HG03039 (cell line): ENCODE measurements around the gene SGO2.

Experiments
- ATAC-seq: cut with Tn5 transposase; IDR thresholded peaks from one replicate; pipeline ENCODE4 v1.9.1; 2021; ENCODE audit warnings: mild to moderate bottlenecking, moderate library complexity; ENCODE audit not compliant: unreplicated experiment

The SGO2 gene, protein sequence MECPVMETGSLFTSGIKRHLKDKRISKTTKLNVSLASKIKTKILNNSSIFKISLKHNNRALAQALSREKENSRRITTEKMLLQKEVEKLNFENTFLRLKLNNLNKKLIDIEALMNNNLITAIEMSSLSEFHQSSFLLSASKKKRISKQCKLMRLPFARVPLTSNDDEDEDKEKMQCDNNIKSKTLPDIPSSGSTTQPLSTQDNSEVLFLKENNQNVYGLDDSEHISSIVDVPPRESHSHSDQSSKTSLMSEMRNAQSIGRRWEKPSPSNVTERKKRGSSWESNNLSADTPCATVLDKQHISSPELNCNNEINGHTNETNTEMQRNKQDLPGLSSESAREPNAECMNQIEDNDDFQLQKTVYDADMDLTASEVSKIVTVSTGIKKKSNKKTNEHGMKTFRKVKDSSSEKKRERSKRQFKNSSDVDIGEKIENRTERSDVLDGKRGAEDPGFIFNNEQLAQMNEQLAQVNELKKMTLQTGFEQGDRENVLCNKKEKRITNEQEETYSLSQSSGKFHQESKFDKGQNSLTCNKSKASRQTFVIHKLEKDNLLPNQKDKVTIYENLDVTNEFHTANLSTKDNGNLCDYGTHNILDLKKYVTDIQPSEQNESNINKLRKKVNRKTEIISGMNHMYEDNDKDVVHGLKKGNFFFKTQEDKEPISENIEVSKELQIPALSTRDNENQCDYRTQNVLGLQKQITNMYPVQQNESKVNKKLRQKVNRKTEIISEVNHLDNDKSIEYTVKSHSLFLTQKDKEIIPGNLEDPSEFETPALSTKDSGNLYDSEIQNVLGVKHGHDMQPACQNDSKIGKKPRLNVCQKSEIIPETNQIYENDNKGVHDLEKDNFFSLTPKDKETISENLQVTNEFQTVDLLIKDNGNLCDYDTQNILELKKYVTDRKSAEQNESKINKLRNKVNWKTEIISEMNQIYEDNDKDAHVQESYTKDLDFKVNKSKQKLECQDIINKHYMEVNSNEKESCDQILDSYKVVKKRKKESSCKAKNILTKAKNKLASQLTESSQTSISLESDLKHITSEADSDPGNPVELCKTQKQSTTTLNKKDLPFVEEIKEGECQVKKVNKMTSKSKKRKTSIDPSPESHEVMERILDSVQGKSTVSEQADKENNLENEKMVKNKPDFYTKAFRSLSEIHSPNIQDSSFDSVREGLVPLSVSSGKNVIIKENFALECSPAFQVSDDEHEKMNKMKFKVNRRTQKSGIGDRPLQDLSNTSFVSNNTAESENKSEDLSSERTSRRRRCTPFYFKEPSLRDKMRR

DNA sequence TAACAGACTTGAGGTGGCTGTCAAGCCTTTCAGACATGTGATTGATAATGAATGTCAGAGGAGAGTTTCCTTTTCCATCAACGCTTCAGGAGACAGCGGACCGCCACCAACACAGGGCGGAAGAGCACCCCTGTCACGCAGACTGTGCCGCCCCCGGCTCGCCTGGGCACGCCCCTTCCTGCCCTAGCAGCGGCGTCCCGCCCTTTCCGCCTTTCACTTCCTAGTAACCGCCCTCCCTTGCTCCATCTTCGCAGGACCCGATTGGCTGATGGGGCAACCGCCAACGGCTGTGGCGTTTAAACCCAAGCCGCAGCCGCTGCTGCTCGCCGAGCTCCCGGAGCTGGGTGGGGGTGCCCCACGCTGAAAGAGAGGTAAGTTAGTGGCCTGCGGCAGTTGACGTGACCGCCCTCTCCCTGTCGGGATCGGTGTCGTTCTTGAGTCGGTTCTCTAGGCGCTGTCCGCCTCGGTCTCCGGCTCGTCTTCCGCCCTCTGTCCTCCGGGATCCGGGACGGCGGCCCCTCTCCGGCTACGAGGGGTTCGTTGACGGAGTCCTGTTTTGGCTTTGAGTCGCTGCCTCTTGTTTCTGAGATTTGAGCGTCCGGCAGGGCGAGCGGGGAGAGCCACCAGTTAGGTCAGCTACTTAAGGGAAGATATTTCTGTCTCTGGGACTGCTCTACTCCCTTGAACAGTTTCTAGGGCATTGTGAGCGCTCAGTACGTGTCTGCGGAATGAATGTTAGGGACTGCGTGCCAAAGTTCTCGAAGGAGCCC, at the start of gene SGO2:
SGO2 (plus strand) TSS at position 326 of the 770 bp plus-strand sequence. CDS start 6,769 bp downstream, outside the sequence.
- peak; percentile 100 for ATAC-seq

DNA sequence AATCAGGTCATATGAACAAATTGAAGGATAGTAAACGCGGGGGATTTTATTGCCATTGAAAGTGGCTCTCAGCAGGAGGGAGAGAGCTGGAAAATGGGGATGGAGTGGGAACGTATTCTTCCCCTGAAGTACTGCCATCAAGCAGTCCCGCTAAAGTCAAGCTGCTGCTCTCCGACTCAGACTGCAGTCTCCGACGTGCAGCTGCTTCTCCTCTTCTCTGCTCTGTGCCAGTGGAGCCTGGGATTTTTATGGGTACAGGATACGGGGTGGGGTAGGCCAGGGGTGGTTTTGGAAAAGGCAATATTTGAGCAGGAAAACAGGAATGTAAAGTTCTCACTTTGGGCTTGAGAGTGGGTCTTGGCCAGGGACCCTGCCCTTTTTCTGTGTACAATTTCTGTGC, 49.2 kb upstream of the SGO2 start:
- no peak for ATAC-seq

DNA sequence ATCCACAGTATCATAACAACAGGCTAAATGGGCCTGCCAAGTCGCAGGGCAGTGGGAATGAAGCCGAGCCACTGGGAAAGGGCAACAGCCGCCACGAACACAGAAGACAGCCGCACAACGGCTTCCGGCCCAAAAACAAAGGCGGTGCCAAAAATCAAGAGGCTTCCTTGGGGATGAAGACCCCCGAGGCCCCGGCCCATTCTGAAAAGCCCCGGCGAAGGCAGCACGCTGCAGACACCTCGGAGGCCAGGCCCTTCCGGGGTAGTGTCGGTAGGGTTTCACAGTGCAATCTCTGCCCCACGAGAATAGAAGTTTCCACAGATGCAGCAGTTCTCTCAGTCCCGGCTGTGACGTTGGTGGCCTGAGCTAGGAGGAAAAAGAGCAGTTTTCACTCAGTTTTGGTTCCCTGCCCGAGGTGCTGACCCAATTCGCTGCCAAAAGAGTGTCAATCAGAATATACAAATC, 48.3 kb upstream of the SGO2 start:
- no peak for ATAC-seq

DNA sequence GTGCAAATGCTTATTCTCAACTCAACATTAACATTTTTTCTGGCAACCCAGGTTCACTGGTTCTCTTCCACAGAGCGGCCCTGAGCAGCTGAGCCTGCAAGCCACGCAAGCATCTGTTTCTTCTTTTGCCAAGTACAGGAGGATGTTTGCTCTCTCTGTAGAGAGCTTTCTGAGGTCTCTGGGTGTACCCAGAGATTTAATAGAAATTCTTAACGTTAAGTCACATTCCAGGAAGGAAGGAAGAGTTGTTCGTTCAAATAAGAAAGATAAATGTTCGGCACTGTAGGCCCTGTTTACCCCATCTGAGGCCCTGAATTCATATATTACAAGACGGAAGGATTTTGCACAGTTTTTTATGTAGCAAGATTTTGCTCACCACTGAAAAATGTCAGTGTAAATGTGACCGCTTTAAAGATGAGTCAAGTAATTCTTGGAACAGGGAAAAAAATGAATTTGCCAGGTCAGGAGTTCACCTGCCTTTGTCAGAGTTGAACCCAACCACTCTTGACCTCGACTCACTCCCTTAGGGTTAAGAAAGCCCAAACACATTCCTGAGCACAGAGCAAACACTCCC, 46.2 kb upstream of the SGO2 start:
- ATAC-seq: no peak

DNA sequence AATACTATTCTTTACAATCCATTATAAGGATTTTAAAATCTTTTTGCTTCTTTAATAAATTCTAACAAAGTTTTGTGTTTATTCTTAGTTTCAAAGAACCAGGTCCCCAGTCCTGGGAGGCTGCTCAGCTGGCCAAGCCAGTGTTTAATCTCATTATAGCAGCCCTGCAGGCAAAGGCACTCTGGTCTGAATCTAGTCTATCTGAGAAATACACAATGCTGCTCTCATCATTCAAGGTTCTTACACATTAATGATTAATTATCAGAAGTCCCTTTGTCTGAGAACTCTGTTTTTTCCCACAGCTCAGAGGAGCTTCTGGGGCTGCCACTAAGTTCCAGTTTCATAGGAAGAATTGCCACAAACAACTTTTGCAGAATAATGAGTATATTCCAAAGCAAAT, 43.8 kb upstream of the SGO2 start:
- no peak for ATAC-seq

DNA sequence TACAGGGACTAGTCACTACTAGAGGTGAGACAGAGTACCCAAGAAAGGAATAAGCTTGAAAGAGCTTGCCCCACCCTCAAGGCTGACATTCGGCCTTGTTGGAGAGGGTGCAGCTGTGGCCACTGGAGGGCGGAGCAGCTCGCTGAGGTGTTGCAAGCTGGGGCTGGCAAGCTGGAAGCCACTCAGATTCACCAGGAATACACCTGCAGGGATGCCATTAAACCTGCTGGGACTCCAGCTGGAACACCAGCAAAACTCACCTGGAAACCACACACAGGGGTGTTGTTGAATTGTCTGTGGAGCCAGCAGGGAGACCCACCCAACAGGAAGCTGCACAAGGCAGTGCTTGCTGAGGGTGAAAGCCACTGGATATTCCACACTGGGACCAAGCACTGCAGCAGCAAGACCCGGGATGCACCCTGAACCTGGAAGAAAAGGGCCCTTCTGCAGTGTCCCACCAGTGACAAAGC, 42.2 kb upstream of the SGO2 start:
- ATAC-seq: peak; percentile 53

DNA sequence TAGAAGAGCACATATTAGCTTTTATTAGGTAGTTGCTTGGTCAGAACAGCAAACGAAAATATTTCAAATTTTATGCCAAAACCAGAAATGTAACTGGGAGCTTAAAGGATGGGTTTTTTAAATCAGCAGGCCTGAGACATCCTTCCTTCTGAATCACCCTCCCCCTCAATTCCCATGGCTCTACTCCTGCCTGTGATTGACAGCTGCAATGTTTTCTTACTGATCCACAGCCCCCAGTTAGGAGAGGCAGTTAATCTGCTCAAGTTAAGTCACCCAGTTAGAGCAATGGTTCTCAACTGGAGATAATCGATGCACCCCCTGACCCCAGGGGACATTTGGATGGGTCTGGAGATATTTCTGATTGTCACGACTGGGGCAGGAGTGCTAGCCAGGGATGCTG, 41.1 kb upstream of the SGO2 start:
- no peak for ATAC-seq

DNA sequence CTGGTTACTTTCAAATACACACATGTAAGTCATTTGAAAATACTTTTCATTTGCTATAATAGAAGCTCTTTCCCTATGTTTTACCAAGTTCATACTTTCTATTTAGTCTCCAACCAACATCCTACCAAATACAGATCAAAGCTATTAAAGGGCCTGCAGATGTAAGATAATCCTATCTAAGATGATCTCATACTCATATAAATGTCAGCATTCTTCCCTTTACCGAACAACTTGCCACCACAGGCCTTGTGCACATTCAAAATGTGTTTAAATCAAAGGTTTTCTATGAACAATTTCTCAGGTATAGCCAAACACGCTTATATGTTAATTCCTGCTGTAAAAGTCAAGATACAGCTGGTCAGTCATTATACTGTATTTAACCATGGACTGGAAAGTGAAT, 39.5 kb upstream of the SGO2 start:
- no peak for ATAC-seq

DNA sequence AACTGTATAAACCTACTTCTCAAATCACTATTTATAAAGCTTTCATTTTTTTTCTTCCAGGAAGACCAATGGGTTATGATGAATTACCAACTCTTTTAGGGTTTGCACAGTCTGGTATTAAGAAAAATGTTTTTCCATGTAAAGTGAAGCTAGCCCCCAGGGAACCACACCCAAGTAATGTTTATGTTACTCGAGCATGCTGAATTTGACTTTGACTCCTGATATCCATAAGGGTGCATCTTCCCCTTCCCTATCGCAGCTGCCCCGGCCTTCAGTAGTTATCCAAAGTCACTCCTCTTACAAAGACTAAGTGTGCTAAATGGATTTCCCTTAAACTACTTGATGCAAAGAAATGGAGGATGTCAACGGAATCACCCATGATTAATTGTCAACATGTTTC, 37.8 kb upstream of the SGO2 start:
- no peak for ATAC-seq

DNA sequence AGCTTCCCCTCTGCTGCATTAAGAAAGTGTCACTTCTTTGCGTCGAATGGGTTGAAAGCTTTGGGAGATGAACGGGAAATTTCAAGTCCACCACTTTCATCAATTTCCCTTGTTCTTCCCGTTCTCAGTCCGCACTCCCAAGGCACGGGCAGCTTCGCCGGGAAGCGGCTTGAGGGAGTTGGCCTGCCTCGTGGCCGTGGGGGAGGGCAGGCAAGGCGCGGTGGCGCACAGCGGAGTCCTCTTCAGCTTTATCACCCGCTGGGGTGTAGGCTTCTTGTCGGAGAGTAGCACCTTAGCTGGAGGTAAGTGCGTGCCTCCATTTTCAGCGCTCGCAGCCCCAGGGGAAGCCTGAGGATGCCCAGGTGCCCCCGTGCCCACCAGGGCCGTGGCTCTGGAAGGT, 36.0 kb upstream of the SGO2 start:
- ATAC-seq: no peak

DNA sequence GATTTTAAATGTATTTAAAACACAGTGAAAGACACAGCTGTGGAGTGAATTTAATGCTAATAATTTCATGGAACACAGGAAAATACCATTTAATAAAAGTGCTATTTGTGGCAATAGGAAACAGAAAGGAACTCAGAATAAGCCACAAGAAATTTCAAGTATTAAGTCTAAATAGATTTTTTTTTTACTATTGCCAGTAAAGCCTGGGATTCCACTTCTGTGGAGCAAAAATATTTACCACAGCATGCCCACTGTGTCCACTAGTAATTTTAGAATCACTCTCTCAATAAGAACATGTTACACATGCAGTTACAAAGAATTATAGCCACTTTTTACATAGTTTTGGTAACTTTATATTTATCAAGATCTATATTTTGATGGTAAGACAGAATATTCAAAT, 33.4 kb upstream of the SGO2 start:
- ATAC-seq: no peak

DNA sequence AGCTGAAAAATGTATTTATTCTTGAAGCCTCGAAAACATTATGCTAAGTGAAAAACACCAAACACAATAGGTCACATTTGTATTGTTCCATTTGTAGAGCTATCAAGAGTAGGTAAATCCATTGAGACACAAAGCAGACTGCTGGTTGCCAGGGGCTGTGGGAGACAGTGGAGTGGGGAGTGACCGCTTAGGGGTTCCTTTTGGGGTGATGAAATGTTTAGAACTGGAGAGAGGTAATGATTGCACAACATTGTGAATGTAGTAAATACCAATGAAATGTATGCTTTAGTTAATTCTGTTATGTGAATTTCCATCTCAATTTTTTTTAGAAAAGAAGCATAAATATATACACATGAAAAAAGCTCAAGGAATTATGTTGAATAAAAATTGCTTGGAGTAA, 32.0 kb upstream of the SGO2 start:
- ATAC-seq: no peak

DNA sequence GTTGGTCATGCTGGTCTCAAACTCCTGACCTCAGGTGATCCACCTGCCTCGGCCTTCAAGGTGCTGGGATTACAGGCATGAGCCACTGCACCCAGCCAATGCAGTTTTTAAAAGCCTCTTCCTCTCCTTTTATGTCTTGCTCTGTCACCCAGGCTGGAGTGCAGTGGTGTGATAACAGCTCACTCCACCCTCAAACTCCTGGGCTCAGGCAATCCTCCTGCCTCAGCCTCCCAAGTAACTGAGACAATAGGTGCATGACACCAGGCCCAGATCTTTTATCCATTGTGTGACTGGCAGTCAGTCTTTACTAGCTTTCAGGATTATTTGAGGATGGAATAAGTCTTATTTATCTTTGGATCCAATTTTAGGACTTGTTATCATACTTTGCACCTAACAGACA, 29.3 kb upstream of the SGO2 start:
- no peak for ATAC-seq

DNA sequence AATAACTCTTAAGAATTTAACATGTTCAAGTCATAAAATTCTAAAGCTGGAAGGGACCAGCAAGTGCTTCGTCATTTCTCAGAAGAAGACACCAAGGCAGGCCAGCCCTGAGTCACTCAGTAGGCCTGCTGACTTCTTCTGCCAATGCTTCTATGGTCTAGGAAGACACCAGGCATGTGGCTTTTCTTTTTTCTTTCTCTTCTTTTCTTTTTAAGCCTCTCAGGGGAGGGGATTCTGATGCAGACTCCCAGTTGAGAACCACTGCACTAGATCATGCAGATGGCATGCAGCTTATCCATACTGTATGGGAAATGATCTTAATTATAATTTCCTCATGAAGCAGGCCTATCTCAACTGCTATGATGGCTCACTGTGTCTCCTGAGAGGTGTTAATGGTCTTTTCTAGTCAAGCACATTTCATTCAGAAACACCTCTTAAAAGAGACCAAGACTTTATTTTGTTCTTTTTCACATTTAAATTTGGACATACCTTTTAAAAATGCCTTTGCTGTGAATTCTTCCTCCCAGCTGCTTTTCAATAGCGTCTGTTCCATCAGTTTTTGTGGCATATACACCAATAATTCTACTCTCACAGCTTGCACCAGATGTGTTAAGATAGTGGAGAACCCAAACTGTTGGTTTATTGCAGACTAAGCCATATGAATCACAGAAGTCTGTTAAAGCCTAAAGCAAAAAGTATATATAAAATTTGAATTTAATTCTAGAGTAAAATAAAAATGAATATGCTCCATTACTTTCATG, 27.4 kb upstream of the SGO2 start:
- no peak for ATAC-seq

DNA sequence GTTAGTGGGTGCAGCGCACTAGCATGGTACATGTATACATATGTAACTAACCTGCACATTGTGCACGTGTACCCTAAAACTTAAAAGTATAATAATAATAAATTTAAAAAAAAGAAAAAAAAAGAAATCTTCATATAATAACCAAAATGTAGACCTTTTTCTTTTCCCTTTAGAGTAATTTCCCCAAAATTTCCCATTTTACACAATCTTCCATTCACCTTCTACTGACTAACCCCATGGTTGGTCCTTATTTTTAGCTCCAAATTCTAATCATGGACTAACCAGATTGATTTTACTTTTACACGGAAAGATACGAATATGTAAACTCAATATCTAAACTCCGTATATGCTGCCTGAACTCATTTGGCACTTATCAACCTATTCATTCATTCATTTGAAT, 23.8 kb upstream of the SGO2 start:
- no peak for ATAC-seq

DNA sequence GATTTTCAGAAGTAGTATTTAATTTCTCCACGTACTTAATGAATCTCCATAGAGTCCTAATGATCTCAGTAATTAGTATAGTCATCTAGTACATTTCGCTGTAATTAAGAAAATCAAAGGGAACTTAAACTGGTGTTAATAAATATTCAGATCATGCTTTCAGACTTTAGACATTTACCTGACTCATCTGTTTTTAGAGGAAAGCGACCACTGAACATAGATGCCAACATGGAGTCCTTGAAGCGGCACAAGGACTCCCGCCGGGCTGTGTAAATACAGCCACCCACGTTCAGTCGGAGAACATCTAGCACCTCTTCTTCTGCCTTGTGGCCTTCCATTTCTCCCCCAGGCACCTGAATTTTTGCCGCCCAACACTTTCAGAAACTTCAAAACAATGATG, 19.3 kb upstream of the SGO2 start:
- no peak for ATAC-seq

DNA sequence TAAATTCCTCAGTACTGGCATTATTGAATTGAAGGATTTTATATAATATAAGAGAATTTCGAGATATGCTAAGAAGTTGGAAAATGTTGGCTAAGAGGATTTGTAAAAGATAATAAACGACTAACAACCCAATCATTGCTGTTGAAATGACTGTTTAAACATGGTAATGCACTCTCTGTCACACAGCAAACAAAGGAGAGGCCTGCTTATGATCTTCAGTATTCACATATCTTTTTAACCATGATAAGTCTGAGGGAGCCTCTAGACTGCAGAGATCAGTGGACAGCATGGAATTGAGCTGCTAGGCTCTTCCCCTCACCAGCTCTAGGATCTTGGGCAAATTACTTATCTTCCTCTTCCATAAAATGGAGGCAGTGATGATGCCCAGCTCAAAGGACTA, 18.8 kb upstream of the SGO2 start:
- ATAC-seq: no peak

DNA sequence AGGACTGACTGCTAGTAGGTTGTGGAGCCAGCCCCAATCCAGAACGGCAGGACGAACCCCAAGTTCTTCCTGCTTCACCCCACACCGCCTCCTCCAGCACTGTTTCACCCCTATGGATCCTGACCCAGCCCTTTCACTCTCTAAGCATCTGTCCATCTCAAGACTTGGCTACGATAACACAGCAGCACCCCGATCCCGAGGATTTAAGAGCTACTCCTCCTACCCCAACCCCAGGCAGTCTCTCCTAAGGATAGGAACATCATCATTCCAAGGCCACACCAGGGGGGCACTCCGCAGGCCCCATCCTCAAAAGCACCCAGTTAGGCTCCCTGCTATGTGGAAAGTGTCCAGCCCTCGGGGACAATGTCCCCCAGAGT, 16.8 kb upstream of the SGO2 start:
- ATAC-seq: no peak
